OCI-M1 (cell line): Measurements from ENCODE around the gene SKIC8.

Experiments used
- DNase-seq: peaks from one replicate; lab custom pipeline; 2025; lab: John Stamatoyannopoulos, UW

The SKIC8 gene

GRCh38 chr15:78321786-78322185 is 22.4 kb upstream of the SKIC8 start:
- no peak for DNase-seq

- DNase-seq: no peak
Observed at GRCh38 chr15:78321041-78321570, 21.7 kb upstream of the SKIC8 start.

GRCh38 chr15:78320183-78320582 is 20.8 kb upstream of the SKIC8 start:
- no peak for DNase-seq

GRCh38 chr15:78319588-78319987 is 20.2 kb upstream of the SKIC8 start:
- DNase-seq: no peak

GRCh38 chr15:78317145-78317836 is 17.9 kb upstream of the SKIC8 start:
- peak; percentile 6 for DNase-seq

GRCh38 chr15:78316283-78317083 is 17.1 kb upstream of the SKIC8 start:
- DNase-seq: no peak

- DNase-seq: peak; percentile 2
Observed at GRCh38 chr15:78315686-78316282, 16.4 kb upstream of the SKIC8 start.

GRCh38 chr15:78314181-78314581 is 14.8 kb upstream of the SKIC8 start:
- no peak for DNase-seq

GRCh38 chr15:78313383-78313782 is 14.0 kb upstream of the SKIC8 start:
- no peak for DNase-seq

GRCh38 chr15:78312957-78313356 is 13.5 kb upstream of the SKIC8 start:
- no peak for DNase-seq

- no peak for DNase-seq
Observed at GRCh38 chr15:78312536-78312935, 13.1 kb upstream of the SKIC8 start.

- no peak for DNase-seq
Observed at GRCh38 chr15:78311292-78311691, 11.9 kb upstream of the SKIC8 start.

GRCh38 chr15:78308422-78309032 is 9.1 kb upstream of the SKIC8 start:
- DNase-seq: peak; percentile 77

GRCh38 chr15:78307976-78308375 is 8.6 kb upstream of the SKIC8 start:
- DNase-seq: no peak

- peak; percentile 28 for DNase-seq
Observed at GRCh38 chr15:78306176-78306774, 6.9 kb upstream of the SKIC8 start.

- no peak for DNase-seq
Observed at GRCh38 chr15:78304216-78305066, 5.0 kb upstream of the SKIC8 start.

GRCh38 chr15:78302579-78303312 is 3.3 kb upstream of the SKIC8 start:
- no peak for DNase-seq

GRCh38 chr15:78301828-78302227 is 2.4 kb upstream of the SKIC8 start:
- DNase-seq: peak; percentile 46

GRCh38 chr15:78301326-78301725 is 1.9 kb upstream of the SKIC8 start:
- DNase-seq: peak; percentile 21

- no peak for DNase-seq
Observed at GRCh38 chr15:78292219-78292618, 7.2 kb downstream of the SKIC8 start.
